Effector CD4-positive, alpha-beta T cell (primary cell): ENCODE results near the gene ASS1.
"Not testable (repeated sequence)": the region's sequence is repeated elsewhere in the genome, so short reads cannot be mapped to it uniquely, and the experiment has no call there.

Source experiments
- DNase-seq: peaks from one replicate; pipeline ENCODE4 v3.0.0-alpha.2; 2020

The ASS1 gene

GRCh38 chr9:130419521-130420035 is 25.2 kb upstream of the ASS1 start:
- DNase-seq, result no peak

GRCh38 chr9:130421154-130421801 is 23.5 kb upstream of the ASS1 start:
- no peak for DNase-seq

GRCh38 chr9:130421802-130422276 is 22.9 kb upstream of the ASS1 start:
- DNase-seq, result no peak

GRCh38 chr9:130422546-130422945 is 22.2 kb upstream of the ASS1 start:
- no peak for DNase-seq

GRCh38 chr9:130423272-130423671 is 21.5 kb upstream of the ASS1 start:
- no peak for DNase-seq

- no peak for DNase-seq
These were observed 19.9 kb upstream of the ASS1 start for GRCh38 chr9:130424595-130425454.

- no peak for DNase-seq
These were observed 18.9 kb upstream of the ASS1 start for GRCh38 chr9:130425741-130426466.

- DNase-seq, result no peak
These were observed 18.3 kb upstream of the ASS1 start for GRCh38 chr9:130426467-130426773.

GRCh38 chr9:130426883-130427282 is 17.9 kb upstream of the ASS1 start:
- no peak for DNase-seq

GRCh38 chr9:130427326-130427725 is 17.4 kb upstream of the ASS1 start:
- no peak for DNase-seq

- no peak for DNase-seq
These were observed 16.6 kb upstream of the ASS1 start for GRCh38 chr9:130428086-130428665.

GRCh38 chr9:130429381-130429780 is 15.4 kb upstream of the ASS1 start:
- no peak for DNase-seq

- DNase-seq, result no peak
These were observed 14.9 kb upstream of the ASS1 start for GRCh38 chr9:130429831-130430230.

GRCh38 chr9:130430232-130430631 is 14.5 kb upstream of the ASS1 start:
- no peak for DNase-seq

GRCh38 chr9:130430734-130431535 is 13.8 kb upstream of the ASS1 start:
- DNase-seq, result no peak

GRCh38 chr9:130431536-130432303 is 13.0 kb upstream of the ASS1 start:
- no peak for DNase-seq

- no peak for DNase-seq
These were observed 12.4 kb upstream of the ASS1 start for GRCh38 chr9:130432362-130432761.

- no peak for DNase-seq
These were observed 12.0 kb upstream of the ASS1 start for GRCh38 chr9:130432796-130433167.

GRCh38 chr9:130433168-130433946 is 11.4 kb upstream of the ASS1 start:
- no peak for DNase-seq

GRCh38 chr9:130433947-130434262 is 10.9 kb upstream of the ASS1 start:
- DNase-seq, result no peak

- DNase-seq, result not testable (repeated sequence)
These were observed 10.1 kb upstream of the ASS1 start for GRCh38 chr9:130434656-130435055.
